ENCODE measurements around the gene IRF2. TPM values are rescaled to one million over a fixed set of nuclear protein-coding genes. Genes with fewer than 3 reads are reported as not detected.

IRF2 gene
- total RNA-seq: 10 to 100 TPM; 27.9 to 38.7 (median 29.9) TPM

- WGBS: 0% methylated on average over 33 of the region's 66 CpGs
- TF ChIP-seq, protein P1, sequence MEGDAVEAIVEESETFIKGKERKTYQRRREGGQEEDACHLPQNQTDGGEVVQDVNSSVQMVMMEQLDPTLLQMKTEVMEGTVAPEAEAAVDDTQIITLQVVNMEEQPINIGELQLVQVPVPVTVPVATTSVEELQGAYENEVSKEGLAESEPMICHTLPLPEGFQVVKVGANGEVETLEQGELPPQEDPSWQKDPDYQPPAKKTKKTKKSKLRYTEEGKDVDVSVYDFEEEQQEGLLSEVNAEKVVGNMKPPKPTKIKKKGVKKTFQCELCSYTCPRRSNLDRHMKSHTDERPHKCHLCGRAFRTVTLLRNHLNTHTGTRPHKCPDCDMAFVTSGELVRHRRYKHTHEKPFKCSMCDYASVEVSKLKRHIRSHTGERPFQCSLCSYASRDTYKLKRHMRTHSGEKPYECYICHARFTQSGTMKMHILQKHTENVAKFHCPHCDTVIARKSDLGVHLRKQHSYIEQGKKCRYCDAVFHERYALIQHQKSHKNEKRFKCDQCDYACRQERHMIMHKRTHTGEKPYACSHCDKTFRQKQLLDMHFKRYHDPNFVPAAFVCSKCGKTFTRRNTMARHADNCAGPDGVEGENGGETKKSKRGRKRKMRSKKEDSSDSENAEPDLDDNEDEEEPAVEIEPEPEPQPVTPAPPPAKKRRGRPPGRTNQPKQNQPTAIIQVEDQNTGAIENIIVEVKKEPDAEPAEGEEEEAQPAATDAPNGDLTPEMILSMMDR (IDR thresholded peaks at IDR 0.05): peak in 1 of 2 donors; percentile 7
- TF ChIP-seq POLR2AphosphoS5 (IDR thresholded peaks at IDR 0.05) (peak; percentile 86 to 96 (median 94)), EP300 (IDR thresholded peaks at IDR 0.05) (peak; percentile 48), POLR2A (IDR thresholded peaks at IDR 0.05) (peak; percentile 62 to 92)
- H3K4me3 ChIP-seq: peak within 1 kb of the TSS; percentile 98
- no peaks in the 10 kb centered on the region for H3K36me3 ChIP-seq
- no peaks in the 10 kb centered on the region for H3K9me3 ChIP-seq
- peak within 1 kb of the TSS; percentile 100 for H3K27ac ChIP-seq
- H3K4me1 ChIP-seq: peaks cover 43% of the 10 kb centered on the region
- H3K27me3 ChIP-seq: no peaks in the 10 kb centered on the region
- DNase-seq (ENCODE audit: low spot score in 2 of 2): peak; percentile 98 to 99
Measured at GRCh38 chr4:184474263-184475095, at the start of gene IRF2. IRF2 (minus strand) TSS chr4:184474550; CDS start chr4:184429064, 45,486 bp downstream.

DNA sequence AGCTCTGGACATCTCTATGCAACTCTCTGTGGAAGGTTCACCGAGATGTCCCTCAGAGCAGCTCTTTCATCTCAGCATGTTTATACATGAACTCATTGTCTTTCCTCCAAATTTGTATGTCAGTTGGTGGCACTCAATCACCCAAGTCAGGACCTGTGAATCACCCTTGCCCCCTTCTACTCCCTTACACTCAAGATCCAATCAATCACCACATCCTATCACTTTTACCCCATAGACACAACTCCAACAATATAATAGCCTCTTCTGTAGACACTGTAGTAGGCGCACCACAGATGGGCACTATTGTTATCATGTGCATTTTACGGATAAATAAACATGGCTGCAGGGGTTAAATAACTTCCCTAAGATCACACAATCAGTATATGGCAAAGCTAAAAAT lies 41.3 kb upstream of the IRF2 start:
- WGBS: 82% methylated on average over 3 of the region's 3 CpGs
- DNase-seq (ENCODE audit: low spot score in 2 of 2): no peak
- no peak overlapping the region for H3K4me3 ChIP-seq
- H3K27me3 ChIP-seq: no peaks in the 10 kb centered on the region
- no peaks in the 10 kb centered on the region for H3K9me3 ChIP-seq
- H3K4me1 ChIP-seq: peaks cover 13% of the 10 kb centered on the region
- no peak overlapping the region for H3K27ac ChIP-seq
- TF ChIP-seq, protein P1 (IDR thresholded peaks at IDR 0.05): no peak
- TF ChIP-seq EP300 (IDR thresholded peaks at IDR 0.05) (no peak), POLR2A (IDR thresholded peaks at IDR 0.05) (no peak), POLR2AphosphoS5 (IDR thresholded peaks at IDR 0.05) (no peak)
- no peaks in the 10 kb centered on the region for H3K36me3 ChIP-seq

- no peak overlapping the region for H3K4me3 ChIP-seq
- TF ChIP-seq POLR2A (IDR thresholded peaks at IDR 0.05) (no peak), EP300 (IDR thresholded peaks at IDR 0.05) (no peak), POLR2AphosphoS5 (IDR thresholded peaks at IDR 0.05) (no peak)
- TF ChIP-seq, protein P1 (IDR thresholded peaks at IDR 0.05): no peak
- H3K4me1 ChIP-seq: peaks cover 13% of the 10 kb centered on the region
- no peaks in the 10 kb centered on the region for H3K36me3 ChIP-seq
- 30% methylated on average over 8 of the region's 8 CpGs for WGBS
- DNase-seq (ENCODE audit: low spot score in 2 of 2): peak; percentile 78 to 84
- no peaks in the 10 kb centered on the region for H3K27me3 ChIP-seq
- peak overlapping the region; percentile 17 for H3K27ac ChIP-seq
- H3K9me3 ChIP-seq: no peaks in the 10 kb centered on the region
Measured at GRCh38 chr4:184514121-184514988, 40.0 kb upstream of the IRF2 start.

DNA sequence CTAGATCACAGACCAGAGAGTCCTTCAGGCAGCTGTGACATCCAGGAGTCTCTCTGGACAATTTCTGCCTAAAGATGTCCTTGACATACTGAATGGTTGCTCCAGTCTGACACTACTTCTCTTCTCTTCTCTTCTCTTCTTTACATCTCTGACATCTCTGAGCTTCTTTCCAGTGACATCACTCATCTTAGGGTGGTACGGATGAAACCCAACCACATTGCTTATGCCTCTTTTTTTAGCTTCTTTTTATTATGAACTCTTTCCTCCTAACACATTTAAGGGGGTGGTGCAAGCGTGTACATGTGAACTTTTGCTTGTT lies 39.4 kb upstream of the IRF2 start:
- TF ChIP-seq POLR2A (IDR thresholded peaks at IDR 0.05): no peak
- TF ChIP-seq, protein P1 (IDR thresholded peaks at IDR 0.05): no peak
- TF ChIP-seq POLR2AphosphoS5 (IDR thresholded peaks at IDR 0.05): no peak
- TF ChIP-seq EP300 (IDR thresholded peaks at IDR 0.05): no peak
- no peaks in the 10 kb centered on the region for H3K9me3 ChIP-seq
- H3K36me3 ChIP-seq: no peaks in the 10 kb centered on the region
- no peak overlapping the region for H3K4me3 ChIP-seq
- no peak overlapping the region for H3K27ac ChIP-seq
- DNase-seq (ENCODE audit: low spot score in 2 of 2): no peak
- H3K27me3 ChIP-seq: no peaks in the 10 kb centered on the region
- peaks cover 13% of the 10 kb centered on the region for H3K4me1 ChIP-seq
- 53% methylated on average over 2 of the region's 2 CpGs for WGBS

DNA sequence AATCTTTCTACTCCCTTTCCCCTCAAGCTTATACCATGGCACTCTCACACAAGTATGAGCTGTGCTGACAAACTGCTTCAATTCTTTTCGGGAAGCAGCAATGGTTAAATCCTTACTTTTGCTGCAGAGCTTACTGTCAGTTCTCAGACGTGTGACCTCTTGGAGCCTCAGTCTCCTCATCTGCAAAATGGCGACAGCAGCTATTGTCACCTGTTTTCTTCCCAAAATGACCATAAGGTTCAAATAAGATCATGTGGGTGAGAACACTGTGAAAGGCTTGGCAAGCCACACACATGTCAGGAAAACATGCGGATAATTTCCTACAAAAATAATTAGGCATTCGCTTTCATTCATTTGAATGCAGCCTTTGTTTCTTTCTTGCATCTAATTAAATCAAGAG lies 36.8 kb upstream of the IRF2 start:
- peaks cover 13% of the 10 kb centered on the region for H3K4me1 ChIP-seq
- no peaks in the 10 kb centered on the region for H3K36me3 ChIP-seq
- WGBS: 90% methylated on average over 5 of the region's 5 CpGs
- H3K27ac ChIP-seq: no peak overlapping the region
- H3K9me3 ChIP-seq: no peaks in the 10 kb centered on the region
- DNase-seq (ENCODE audit: low spot score in 2 of 2): no peak
- no peaks in the 10 kb centered on the region for H3K27me3 ChIP-seq
- no peak for TF ChIP-seq POLR2AphosphoS5 (IDR thresholded peaks at IDR 0.05)
- TF ChIP-seq POLR2A (IDR thresholded peaks at IDR 0.05): no peak
- TF ChIP-seq, protein P1 (IDR thresholded peaks at IDR 0.05): no peak
- TF ChIP-seq EP300 (IDR thresholded peaks at IDR 0.05): no peak
- no peak overlapping the region for H3K4me3 ChIP-seq

Measured in suprapubic skin (tissue), 4 donors.